Suppressor macrophage (primary cell): ENCODE results near the gene KLHL14.
"Not testable (repeated sequence)": the region's sequence is repeated elsewhere in the genome, so short reads cannot be mapped to it uniquely, and the experiment has no call there.

ENCODE experiments used
- DNase-seq, 4 experiments: peaks; one replicate each; pipeline ENCODE4 v3.0.0-alpha.2; 2020 to 2022

Gene KLHL14

DNA sequence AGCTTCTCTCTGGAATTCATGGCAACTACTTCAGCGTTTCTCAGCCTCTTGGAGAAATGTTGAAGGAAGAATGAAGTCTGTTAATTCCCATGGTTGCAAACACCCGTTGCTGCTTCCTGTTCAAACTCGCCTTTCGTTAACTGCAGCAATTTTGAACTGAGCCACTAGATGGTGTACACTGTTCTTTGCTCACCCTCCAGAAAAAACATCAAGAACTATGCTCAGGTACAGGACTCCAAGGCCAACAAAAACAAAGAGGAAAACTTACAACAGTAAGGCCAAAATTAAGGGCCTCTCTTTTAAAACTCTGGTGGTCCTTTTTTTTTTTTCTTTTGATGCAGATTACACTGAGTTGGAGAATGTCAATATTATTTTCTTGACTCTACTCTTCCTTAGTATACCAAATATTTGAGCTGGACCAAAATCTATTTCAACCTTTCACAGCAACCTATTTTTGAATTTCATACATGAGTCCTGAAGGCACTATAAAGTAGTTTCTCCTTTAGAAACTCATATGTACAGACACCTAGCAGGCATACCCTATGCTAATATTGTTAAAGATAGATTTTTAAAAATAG, 58.2 kb downstream of the KLHL14 start:
- peak; percentile 48 to 65 (median 54) for DNase-seq

DNA sequence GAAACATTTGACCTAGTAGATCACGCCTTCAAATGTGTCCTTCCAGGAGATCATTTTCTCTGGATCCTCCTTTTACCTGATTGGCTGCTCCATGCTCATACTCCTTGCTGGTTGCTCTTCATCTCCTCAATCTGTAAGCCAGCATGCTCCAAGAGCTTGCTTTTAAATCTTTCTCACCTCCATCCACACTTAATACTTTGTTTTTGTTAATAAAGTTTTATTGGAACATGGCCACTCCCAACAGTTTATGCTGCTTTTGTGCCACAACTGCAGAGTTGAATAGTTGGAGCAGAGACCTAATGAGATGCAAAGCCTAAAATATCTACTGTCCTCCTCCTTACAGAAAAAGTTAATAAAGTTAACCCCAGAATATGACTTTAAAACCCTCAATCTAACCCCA, 60.0 kb downstream of the KLHL14 start:
- no peak for DNase-seq

GRCh38 chr18:32711862-32712261, 61.0 kb downstream of the KLHL14 start:
- no peak for DNase-seq

GRCh38 chr18:32707586-32707985, 65.2 kb downstream of the KLHL14 start:
- DNase-seq: no peak

- DNase-seq: no peak
Measured at GRCh38 chr18:32707147-32707546, 65.7 kb downstream of the KLHL14 start.

DNA sequence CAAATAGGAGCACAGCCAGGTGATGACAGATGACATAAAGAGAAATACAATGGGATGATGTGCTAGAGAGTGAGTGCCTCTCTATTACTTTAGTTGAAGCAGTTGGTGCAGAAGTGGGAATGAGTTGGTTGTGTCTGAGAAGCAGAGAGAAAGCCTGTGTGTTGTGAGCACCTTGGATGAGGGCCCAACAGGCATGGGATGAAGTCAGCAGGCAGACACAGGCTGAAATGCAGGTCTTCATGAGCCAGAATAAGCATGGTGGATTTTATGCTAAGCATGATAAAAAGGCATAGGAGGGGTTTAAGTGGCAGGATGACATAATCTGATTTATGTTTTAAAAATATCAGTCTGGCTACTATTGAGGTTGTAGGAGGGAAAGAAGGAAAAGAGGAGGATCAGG, 71.5 kb downstream of the KLHL14 start:
- DNase-seq: no peak

DNA sequence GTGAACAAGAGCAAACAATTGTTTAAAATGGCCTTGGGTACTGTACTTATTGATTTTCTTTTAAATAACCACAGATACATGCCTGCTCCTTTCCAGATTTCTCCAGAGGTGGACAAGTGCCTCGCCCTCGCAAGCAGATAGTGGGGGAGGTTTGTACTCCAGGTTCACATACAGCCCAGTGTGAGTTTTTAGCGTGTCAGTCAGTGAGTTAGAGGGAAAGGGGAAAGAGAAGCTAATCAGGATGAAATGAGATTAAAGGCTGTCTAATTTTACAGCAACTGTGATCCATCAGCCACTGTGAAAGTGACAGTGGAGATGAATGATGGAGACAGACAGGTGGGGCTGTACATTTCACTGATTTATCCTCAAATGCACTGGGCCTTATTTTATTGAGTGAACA, 74.7 kb downstream of the KLHL14 start:
- DNase-seq: no peak

DNA sequence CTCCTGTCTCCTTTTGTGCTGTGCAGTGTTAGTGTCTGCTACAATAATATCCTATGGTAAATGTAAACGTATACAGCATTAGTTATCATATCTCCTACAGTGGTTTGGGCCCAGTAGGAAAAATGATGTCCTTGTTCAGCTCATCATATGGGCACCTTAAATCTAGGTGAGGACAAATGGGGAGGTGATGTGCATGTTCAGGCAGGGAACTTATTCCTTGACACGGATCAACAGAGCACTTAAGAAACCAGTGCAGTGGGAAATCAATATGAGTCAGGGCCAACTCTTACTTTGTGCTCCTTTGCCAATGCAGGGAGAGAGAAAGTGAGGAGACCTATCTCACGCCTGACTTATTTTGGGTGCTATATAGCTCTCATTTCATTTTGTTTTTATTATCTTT, 76.4 kb downstream of the KLHL14 start:
- no peak for DNase-seq

DNA sequence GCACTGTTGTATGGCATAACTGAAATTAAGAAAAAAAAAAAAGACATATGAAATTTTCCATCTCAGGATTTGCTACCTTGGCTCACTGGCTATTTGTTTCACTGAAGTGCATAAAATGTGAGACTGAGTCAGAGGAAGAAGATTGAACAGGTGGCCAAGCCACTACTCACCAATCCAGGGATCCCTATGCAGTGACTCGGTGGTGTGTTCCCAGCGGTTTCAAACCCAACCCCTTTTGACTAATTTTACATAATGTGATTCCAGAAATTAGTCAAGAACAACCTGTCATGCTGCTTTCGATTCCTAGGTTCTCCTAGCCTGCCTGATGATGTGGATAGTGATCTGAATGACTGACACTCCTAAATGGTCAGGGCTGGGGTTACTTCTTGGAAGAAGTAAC, 77.3 kb downstream of the KLHL14 start:
- no peak for DNase-seq

DNA sequence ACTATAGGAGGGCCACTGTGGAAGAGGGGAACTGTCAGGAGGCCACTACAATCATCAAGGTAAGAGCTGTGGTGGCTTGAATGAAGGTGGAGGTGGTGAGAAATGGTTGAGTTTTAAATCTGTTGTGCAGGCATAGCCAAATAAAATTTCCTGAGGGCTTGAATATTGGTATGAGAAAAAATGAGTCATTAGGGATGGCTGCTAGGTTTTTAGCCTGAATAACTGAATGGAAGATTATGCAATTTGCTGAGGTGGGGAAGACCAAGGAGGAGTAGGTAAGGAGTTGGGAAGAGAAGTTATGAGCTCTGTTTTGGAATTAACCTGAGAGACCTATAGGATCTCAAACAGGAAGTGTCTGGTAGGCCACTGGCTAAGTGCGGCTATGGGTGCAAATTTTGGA, 84.0 kb downstream of the KLHL14 start:
- no peak for DNase-seq

DNA sequence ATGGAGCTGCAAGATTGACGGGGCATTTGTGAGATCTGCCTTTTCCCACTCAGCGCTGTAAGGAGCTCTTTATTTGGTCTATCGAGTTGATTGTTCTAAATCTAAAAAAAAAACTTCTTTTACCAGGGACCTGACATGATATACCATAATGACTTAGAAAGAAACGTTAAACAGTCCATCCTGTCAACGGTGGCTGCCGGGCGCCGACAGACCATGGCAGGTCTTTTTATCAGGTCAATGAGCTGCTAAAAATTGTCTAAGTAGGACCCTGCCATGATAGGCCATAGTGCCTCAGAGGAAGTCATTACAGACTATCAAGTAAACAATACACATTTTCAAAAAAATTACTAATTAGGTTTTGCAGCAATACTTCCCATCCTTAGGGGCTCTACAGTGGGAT, 87.9 kb downstream of the KLHL14 start:
- no peak for DNase-seq

- no peak for DNase-seq
Measured at GRCh38 chr18:32684096-32684495, 88.7 kb downstream of the KLHL14 start.

- DNase-seq: no peak
Measured at GRCh38 chr18:32683044-32683443, 89.8 kb downstream of the KLHL14 start.

- no peak for DNase-seq
Measured at GRCh38 chr18:32677578-32677977, 95.2 kb downstream of the KLHL14 start.

DNA sequence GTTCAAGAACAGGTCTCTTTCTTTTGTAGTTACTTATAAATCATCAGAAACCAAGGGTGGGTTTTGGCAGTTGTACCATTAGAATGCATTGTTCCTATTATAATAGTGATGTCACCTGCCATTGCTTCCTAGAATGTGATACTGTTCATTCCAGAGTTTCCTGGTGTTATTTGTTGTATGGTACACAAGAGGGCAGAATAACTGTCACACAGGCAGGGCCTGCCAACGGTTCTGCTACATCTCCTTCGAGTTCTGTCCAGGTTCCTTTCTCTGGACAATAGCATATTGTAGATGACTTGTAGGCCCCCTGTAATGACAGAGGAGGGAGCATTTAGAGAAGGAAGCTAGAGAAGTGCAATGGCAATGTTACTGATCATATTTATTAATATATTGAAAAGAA, 98.3 kb downstream of the KLHL14 start:
- no peak for DNase-seq

DNA sequence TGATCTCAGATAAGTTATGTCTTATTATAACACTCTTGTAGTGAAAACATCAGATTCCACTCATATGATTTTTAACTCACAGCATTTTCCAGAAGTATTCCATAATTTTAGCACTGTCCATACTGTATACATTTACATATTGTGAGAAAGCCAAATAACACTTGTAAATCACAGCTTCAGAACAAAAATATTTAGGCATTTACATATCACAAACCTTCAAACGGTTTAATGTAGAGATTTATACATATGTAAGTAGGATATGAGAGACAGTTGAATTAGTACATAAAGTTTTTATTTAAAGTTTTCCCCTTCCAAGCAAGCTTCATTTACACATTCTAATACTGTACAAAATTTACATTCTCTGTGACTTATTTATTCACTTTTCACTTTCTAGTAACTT, 100.4 kb downstream of the KLHL14 start:
- DNase-seq: no peak

DNA sequence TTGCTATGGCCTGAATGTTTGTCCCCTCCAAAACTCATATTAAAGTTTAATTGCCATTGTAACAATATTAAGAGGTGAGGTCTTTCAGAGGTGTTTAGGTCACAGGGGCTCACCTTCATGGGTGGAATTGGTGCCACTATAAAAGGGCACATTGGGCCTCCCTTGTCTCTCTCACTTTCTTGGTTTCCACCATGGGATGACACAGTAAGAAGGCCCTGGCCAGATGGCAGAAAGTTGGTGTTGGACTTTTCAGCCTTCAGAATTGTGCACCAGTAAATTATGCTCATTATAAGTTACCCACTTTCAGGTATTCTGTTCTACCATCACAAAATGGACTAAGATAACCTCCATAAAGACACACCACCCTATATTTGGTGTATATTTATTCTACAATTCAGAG, 102.1 kb downstream of the KLHL14 start:
- no peak for DNase-seq

- no peak for DNase-seq
Measured at GRCh38 chr18:32669549-32670165, 103.2 kb downstream of the KLHL14 start.

DNA sequence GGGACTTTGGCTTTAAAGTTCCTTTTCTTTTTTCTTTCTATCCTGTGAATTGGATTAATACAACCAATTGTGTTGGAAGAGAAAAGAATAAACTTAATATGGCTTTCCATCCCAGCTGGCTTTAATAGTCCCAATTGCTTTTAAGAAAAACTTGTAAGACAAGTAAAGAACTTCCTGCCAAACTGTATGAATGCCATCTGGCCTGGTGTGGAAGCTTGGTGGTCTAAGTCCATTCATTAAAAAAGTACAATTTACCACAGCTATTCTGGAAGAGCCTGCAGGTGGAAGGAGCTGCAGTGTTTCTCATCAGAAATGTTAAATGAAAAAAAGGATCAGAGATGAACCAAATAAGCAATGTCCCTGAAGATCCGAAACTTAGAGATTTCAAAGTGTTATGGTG, 103.9 kb downstream of the KLHL14 start:
- DNase-seq: no peak

DNA sequence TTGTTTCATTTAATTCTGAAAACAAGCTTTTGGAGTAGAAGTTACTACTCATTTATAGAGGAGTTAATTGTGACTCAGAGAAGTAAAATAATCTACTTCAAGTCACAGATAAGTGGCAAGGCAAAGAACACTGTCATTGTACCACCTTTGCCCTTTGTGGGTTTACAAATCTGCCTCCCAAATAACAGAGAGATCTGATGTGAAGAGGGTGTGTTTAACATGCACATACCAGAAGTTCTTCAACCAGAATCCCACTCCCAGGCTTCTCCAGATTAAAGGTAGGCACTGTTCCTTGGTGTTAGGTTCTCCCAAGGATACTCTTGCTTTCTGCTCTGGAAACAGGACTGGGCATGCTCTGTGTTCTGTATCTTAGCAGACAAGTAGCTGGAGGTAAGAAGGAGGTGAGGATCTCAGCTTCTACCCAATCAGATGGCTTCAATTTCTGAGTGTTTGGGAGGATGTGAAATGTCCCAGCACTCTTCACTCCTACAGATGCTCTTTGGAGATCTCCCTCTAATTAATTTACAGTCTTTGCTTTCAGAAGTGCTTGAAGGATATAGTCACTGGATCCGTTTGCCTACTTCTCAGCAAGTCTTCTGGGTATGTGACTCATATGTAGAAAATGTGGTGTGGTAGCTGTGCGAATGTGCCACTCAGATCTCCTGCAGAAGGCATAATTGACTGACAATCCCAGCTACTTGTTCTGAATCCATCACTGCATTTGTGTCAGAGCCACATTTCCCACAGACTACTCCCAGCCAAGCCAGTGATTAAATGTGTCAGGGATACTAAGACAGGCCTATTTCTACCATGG, 111.1 kb downstream of the KLHL14 start:
- no peak for DNase-seq

DNA sequence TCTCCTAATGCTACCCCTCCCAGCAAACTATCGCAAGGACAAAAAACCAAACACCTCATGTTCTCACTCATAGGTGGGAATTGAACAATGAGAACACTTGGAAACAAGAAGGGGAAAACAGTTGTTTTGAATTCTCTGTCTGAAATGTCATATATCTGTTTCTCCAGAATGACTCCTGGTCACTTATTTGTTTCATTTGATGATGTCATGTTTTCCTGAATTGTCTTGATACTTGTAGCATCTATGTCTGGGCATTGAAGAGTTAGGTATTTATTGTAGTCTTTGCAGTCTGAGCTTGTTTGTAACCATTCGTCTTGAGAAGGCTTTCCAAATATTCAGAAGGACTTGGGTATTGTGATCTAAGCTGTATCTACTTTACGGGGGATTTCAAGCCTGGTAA, 118.3 kb downstream of the KLHL14 start:
- not testable (repeated sequence) for DNase-seq

DNA sequence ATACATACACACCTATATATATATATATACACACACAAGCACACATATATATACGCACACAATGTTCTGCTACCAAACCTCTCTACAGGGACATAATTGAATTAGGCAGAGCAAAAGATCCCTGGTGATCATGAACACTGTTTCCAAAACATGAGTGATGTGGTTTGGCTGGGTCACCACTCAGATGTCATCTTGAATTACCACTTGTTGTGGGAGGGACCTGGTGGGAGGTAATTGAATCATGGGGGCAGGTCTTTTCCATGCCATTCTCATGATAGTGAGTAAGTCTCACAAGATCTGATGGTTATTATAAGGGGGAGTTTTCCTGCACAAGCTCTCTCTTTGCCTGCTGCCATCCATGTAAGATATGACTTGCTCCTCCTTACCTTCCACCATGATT, 135.2 kb downstream of the KLHL14 start:
- DNase-seq: peak in 2 of 4 experiments; percentile 3 to 22

DNA sequence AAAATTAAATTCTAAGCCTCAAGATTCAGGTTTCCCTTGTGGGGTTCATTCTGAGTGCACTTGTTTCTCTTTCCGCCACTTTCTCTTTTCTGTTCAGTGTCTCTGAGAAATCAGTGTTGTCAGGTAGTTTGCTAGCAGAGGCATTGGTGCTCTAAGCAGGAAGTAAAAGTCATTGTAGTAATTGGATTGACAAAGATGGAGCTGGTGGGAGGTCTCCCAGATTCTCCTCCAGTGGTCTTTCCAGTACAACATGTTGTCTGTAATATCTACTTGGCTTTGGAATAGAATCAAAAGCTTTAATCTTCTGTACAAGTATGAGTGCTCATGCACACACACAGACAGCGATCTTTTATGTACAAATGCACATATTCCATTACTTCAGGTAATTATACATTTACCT, 135.6 kb downstream of the KLHL14 start:
- no peak for DNase-seq

- no peak for DNase-seq
Measured at GRCh38 chr18:32634876-32635431, 137.9 kb downstream of the KLHL14 start.
